Keratinocyte (primary cell): ENCODE measurements around the gene SBK1. TPM values are rescaled to one million over a fixed set of nuclear protein-coding genes. Genes with fewer than 3 reads are reported as not detected.

Experiments used
- DNase-seq: peaks from one replicate; pipeline ENCODE4 v3.0.0-alpha.2; 2011; ENCODE audit warnings: low read depth, missing footprints, low spot score
- FAIRE-seq: peaks from 2 replicates; lab custom pipeline; 2011; peaks lifted over from hg19 to GRCh38; lab: Jason Lieb, UNC
- H2AFZ ChIP-seq: 2 replicates; pipeline ENCODE4 v1.6.0; 2012; ENCODE audit warnings: low read length, control low read depth, inconsistent platforms; ENCODE audit not compliant: control insufficient read depth
- H3K27ac ChIP-seq: 2 replicates; pipeline ENCODE4 v1.5.1; 2011; ENCODE audit warnings: low read length; ENCODE audit not compliant: control insufficient read depth, insufficient read depth
- H3K27me3 ChIP-seq: 3 replicates; pipeline ENCODE4 v1.6.0; 2011; ENCODE audit warnings: low read length; ENCODE audit not compliant: control insufficient read depth, insufficient read depth; ENCODE audit errors: extremely low read depth
- H3K36me3 ChIP-seq, 2 experiments: 2 replicates in 1 of 2; 3 replicates in 1 of 2; pipeline ENCODE4 v1.5.1; 2011; ENCODE audit warnings: low read length in 2 of 2, mild to moderate bottlenecking in 1 of 2; ENCODE audit not compliant: control insufficient read depth in 2 of 2, insufficient read depth in 2 of 2; ENCODE audit errors: extremely low read depth in 1 of 2
- H3K4me1 ChIP-seq: 3 replicates; pipeline ENCODE4 v1.5.1; 2011; ENCODE audit warnings: low read length; ENCODE audit not compliant: control insufficient read depth, insufficient read depth; ENCODE audit errors: extremely low read depth
- H3K4me2 ChIP-seq: 3 replicates; pipeline ENCODE4 v1.6.0; 2011; ENCODE audit warnings: low read depth, low read length; ENCODE audit not compliant: control insufficient read depth, insufficient read depth; ENCODE audit errors: extremely low read depth
- H3K4me3 ChIP-seq, 3 experiments: fragments of 200-600 bp in 1 of 3; sonication (generic) in 1 of 3; 2 replicates in 2 of 3; 3 replicates in 1 of 3; pipeline ENCODE4 v1.5.1; 2011 to 2016; ENCODE audit warnings: low read length in 3 of 3, mild to moderate bottlenecking in 3 of 3, control low read depth in 2 of 3, inconsistent platforms in 1 of 3, low read depth in 1 of 3, mixed read lengths in 1 of 3, mixed run types in 1 of 3, moderate library complexity in 1 of 3; ENCODE audit not compliant: control insufficient read depth in 2 of 3, insufficient read depth in 2 of 3; ENCODE audit errors: extremely low read depth in 1 of 3
- H3K79me2 ChIP-seq: 2 replicates; pipeline ENCODE4 v1.6.0; 2012; ENCODE audit warnings: low read length; ENCODE audit not compliant: control insufficient read depth, insufficient read depth
- H3K9ac ChIP-seq: 3 replicates; pipeline ENCODE4 v1.6.0; 2011; ENCODE audit warnings: low read length; ENCODE audit not compliant: control insufficient read depth, insufficient read depth; ENCODE audit errors: extremely low read depth
- H3K9me1 ChIP-seq: 3 replicates; pipeline ENCODE4 v1.6.0; 2011; ENCODE audit warnings: low read length; ENCODE audit not compliant: control insufficient read depth, insufficient read depth; ENCODE audit errors: extremely low read depth
- H3K9me3 ChIP-seq: 2 replicates; pipeline ENCODE4 v1.5.1; 2012; ENCODE audit warnings: low read depth, low read length; ENCODE audit not compliant: control insufficient read depth
- H4K20me1 ChIP-seq: 3 replicates; pipeline ENCODE4 v1.6.0; 2011; ENCODE audit warnings: low read length; ENCODE audit not compliant: control insufficient read depth, insufficient read depth; ENCODE audit errors: extremely low read depth
- CTCF ChIP-seq, 3 experiments: IDR thresholded peaks in 1 of 3; conservative IDR thresholded peaks in 1 of 3; optimal IDR thresholded peaks in 1 of 3; 2 replicates in 2 of 3; 3 replicates in 1 of 3; pipeline versions ENCODE3 to v1.5.1; 2011; ENCODE audit warnings: low read length in 3 of 3, mild to moderate bottlenecking in 3 of 3, moderate library complexity in 2 of 3, control low read depth in 1 of 3, inconsistent platforms in 1 of 3; ENCODE audit not compliant: insufficient read depth in 2 of 3; ENCODE audit errors: extremely low read depth in 1 of 3
- EZH2 ChIP-seq: IDR thresholded peaks from one replicate; pipeline ENCODE4 v1.6.1; 2012; ENCODE audit warnings: inconsistent platforms, mild to moderate bottlenecking, low read length, moderate library complexity
- dilution Hi-C: fragments of 300-500 bp; cut with MboI; formaldehyde crosslinking; loops from one replicate; pipeline ENCODE4 v1.7.0; 2020; ENCODE audit warnings: low sequenced_read_pairs; ENCODE audit not compliant: extremely low pct_ligation_motif_present
- polyA plus RNA-seq, 5 experiments: library from polyadenylated mRNA; depleted of rRNA in 3 of 5; stranded (reverse) in 3 of 5; stranded (forward) in 1 of 5; unstranded in 1 of 5; fragments of >200 nt; gene quantifications; 1 replicate in 1 of 5; 2 replicates in 3 of 5; 3 replicates in 1 of 5; pipeline versions ENCODE4 v1.2.1 to v1.2.3, GENCODE V29; 2011 to 2012; ENCODE audit warnings: missing spikeins in 2 of 5, low read depth in 1 of 5, low replicate concordance in 1 of 5

Gene SBK1
- polyA plus RNA-seq, 1 donor (not counting 4 experiments of a cell fraction or from before 2014, with no cell fraction given), result 0.04 TPM

- Histone ChIP-seq H3K4me1 (no peaks in the 10 kb centered on the region), H2AFZ (no peak overlapping the region), H3K4me3 (no peak overlapping the region), H3K4me2 (no peak overlapping the region), H3K9ac (no peak overlapping the region), H3K79me2 (no peaks in the 10 kb centered on the region), H3K9me3 (no peaks in the 10 kb centered on the region), H3K27ac (no peak overlapping the region), H4K20me1 (no peaks in the 10 kb centered on the region), H3K27me3 (no peaks in the 10 kb centered on the region), H3K36me3 (no peaks in the 10 kb centered on the region), H3K9me1 (no peaks in the 10 kb centered on the region)
- DNase-seq (no peak), FAIRE-seq (no peak)
- no peak for TF ChIP-seq CTCF (optimal IDR thresholded peaks at IDR 0.05 in 1 of 3, IDR thresholded peaks at IDR 0.05 in 1 of 3, conservative IDR thresholded peaks at IDR 0.05 in 1 of 3; ENCODE audit: extremely low read depth in 1 of 3, insufficient read depth in 2 of 3, low read length in 3 of 3)
- dilution Hi-C loops, result no loop called here
Observed at GRCh38 chr16:28320023-28320561, 27.8 kb downstream of the SBK1 start.

GRCh38 chr16:28320741-28321140 lies 28.4 kb downstream of the SBK1 start:
- Histone ChIP-seq H3K9me3 (no peaks in the 10 kb centered on the region), H2AFZ (no peak overlapping the region), H3K27ac (no peak overlapping the region), H3K4me3 (no peak overlapping the region), H3K4me2 (no peak overlapping the region), H3K9me1 (no peaks in the 10 kb centered on the region), H3K27me3 (no peaks in the 10 kb centered on the region), H4K20me1 (no peaks in the 10 kb centered on the region), H3K9ac (no peak overlapping the region), H3K79me2 (no peaks in the 10 kb centered on the region), H3K36me3 (no peaks in the 10 kb centered on the region), H3K4me1 (no peaks in the 10 kb centered on the region)
- DNase-seq, result no peak
- no peak for FAIRE-seq
- dilution Hi-C loops, result no loop called here
- TF ChIP-seq EZH2, result no peak
- TF ChIP-seq CTCF (optimal IDR thresholded peaks at IDR 0.05 in 1 of 3, IDR thresholded peaks at IDR 0.05 in 1 of 3, conservative IDR thresholded peaks at IDR 0.05 in 1 of 3; ENCODE audit: extremely low read depth in 1 of 3, insufficient read depth in 2 of 3, low read length in 3 of 3), result no peak
